Measurements from ENCODE around the gene TRIP6. TPM values are rescaled to one million over a fixed set of nuclear protein-coding genes. Genes with fewer than 3 reads are reported as not detected.

TRIP6 gene
- total and polyA plus RNA-seq, 5 donors from 2014 or later = 2.8 to 8.4 (median 3.7) TPM

- no peak overlapping the region for H3K27ac Mint-ChIP-seq
- H3K27me3 Mint-ChIP-seq = peaks cover 15% of the 10 kb centered on the region
- H3K4me1 Mint-ChIP-seq = peaks cover 0 to 3% (median 0%) of the 10 kb centered on the region in 4 donors
Observed at GRCh38 chr7:100921039-100921438, 53.9 kb downstream of the TRIP6 start.

More at GRCh38 chr7:100921039-100921438, 53.9 kb downstream of the TRIP6 start:
- no peaks in the 10 kb centered on the region for H3K9me3 ChIP-seq (ENCODE audit: control insufficient read depth in 2 of 2, low read length in 2 of 2)
- no peak overlapping the region for H3K27ac ChIP-seq (ENCODE audit: insufficient read depth, low read length, poor library complexity, severe bottlenecking)
- no peak for ATAC-seq (ENCODE audit: low read depth in 2 of 2)
- Mint-ChIP-seq H3K9me3 (no peaks in the 10 kb centered on the region), H3K36me3 (no peaks in the 10 kb centered on the region), H3K4me3 (no peak overlapping the region)
- H3K4me1 ChIP-seq (ENCODE audit: control insufficient read depth, insufficient read depth, low read length, poor library complexity, severe bottlenecking) = no peaks in the 10 kb centered on the region
- no peaks in the 10 kb centered on the region for H3K27me3 ChIP-seq (ENCODE audit: control insufficient read depth, insufficient read depth, low read length)
- H3K36me3 ChIP-seq (ENCODE audit: control insufficient read depth, insufficient read depth, low read length) = no peaks in the 10 kb centered on the region
- no peak for DNase-seq
- H3K4me3 ChIP-seq (ENCODE audit: low read depth, low read length) = no peak overlapping the region

Other genes starting within 250 kb of the TRIP6 start
- 8.0 TPM for gene TFR2, start 225.8 kb upstream of the TRIP6 start, total RNA-seq
- gene TFR2, start 225.8 kb upstream of the TRIP6 start, polyA plus RNA-seq = 1 to 10 TPM; 1.2 to 2.0 (median 1.5) TPM
- gene ACTL6B, start 210.9 kb upstream of the TRIP6 start, total RNA-seq = not detected
- gene ACTL6B, start 210.9 kb upstream of the TRIP6 start, polyA plus RNA-seq = not detected
- gene GNB2, start 193.6 kb upstream of the TRIP6 start, total RNA-seq = 160 TPM
- gene GNB2, start 193.6 kb upstream of the TRIP6 start, polyA plus RNA-seq = 10 to 100 TPM; 47.2 to 70.0 (median 66.8) TPM
- 82.4 TPM for gene GIGYF1, start 173.1 kb upstream of the TRIP6 start, total RNA-seq
- gene GIGYF1, start 173.1 kb upstream of the TRIP6 start, polyA plus RNA-seq = under 1 TPM; 0.71 to 0.89 (median 0.73) TPM
- gene POP7, start 161.3 kb upstream of the TRIP6 start, total RNA-seq = 11.3 TPM
- 10 to 100 TPM; 57.2 to 63.0 (median 61.5) TPM for gene POP7, start 161.3 kb upstream of the TRIP6 start, polyA plus RNA-seq
- not detected for gene EPO, start 146.9 kb upstream of the TRIP6 start, total RNA-seq
- under 1 TPM in 1 of 4 donors, not detected in 3; 0.23 TPM for gene EPO, start 146.9 kb upstream of the TRIP6 start, polyA plus RNA-seq
- not detected for gene ZAN, start 133.8 kb upstream of the TRIP6 start, total RNA-seq
- not detected for gene ZAN, start 133.8 kb upstream of the TRIP6 start, polyA plus RNA-seq
- 3.0 TPM for gene EPHB4, start 39.9 kb upstream of the TRIP6 start, total RNA-seq
- not detected for gene EPHB4, start 39.9 kb upstream of the TRIP6 start, polyA plus RNA-seq
- gene SLC12A9, start 14.7 kb upstream of the TRIP6 start, total RNA-seq = 42.7 TPM
- gene SLC12A9, start 14.7 kb upstream of the TRIP6 start, polyA plus RNA-seq = 1 to 10 TPM; 5.7 to 8.6 (median 6.1) TPM
- 234 TPM for gene SRRT, start 7.7 kb downstream of the TRIP6 start, total RNA-seq
- 10 to 100 TPM; 31.9 to 40.7 (median 36.7) TPM for gene SRRT, start 7.7 kb downstream of the TRIP6 start, polyA plus RNA-seq
- 0.94 TPM for gene UFSP1, start 22.3 kb downstream of the TRIP6 start, total RNA-seq
- 1 to 10 TPM in 3 of 4 donors, under 1 TPM in 1; 0.39 to 4.8 (median 1.9) TPM for gene UFSP1, start 22.3 kb downstream of the TRIP6 start, polyA plus RNA-seq
- 0.20 TPM for gene ACHE, start 28.5 kb downstream of the TRIP6 start, total RNA-seq
- gene ACHE, start 28.5 kb downstream of the TRIP6 start, polyA plus RNA-seq = not detected
- not detected for gene MUC3A, start 82.1 kb downstream of the TRIP6 start, total RNA-seq
- gene MUC3A, start 82.1 kb downstream of the TRIP6 start, polyA plus RNA-seq = not detected
- gene MUC12, start 102.2 kb downstream of the TRIP6 start, total RNA-seq = not detected
- gene MUC12, start 102.2 kb downstream of the TRIP6 start, polyA plus RNA-seq = under 1 TPM in 3 of 4 donors, not detected in 1; 0.44 to 0.65 (median 0.44) TPM
- gene MUC17, start 152.7 kb downstream of the TRIP6 start, total RNA-seq = not detected
- not detected for gene MUC17, start 152.7 kb downstream of the TRIP6 start, polyA plus RNA-seq
- 44.6 TPM for gene TRIM56, start 218.1 kb downstream of the TRIP6 start, total RNA-seq
- gene TRIM56, start 218.1 kb downstream of the TRIP6 start, polyA plus RNA-seq = 1 to 10 TPM; 3.5 to 7.4 (median 6.3) TPM